HG03342 (cell line): ENCODE results near the gene VAT1L.
A peak's percentile ranks its signal among the peaks of the same experiment; 100 is the strongest.

Experiments used
- ATAC-seq: cut with Tn5 transposase; IDR thresholded peaks from one replicate; pipeline ENCODE4 v1.9.1; 2021; ENCODE audit warnings: mild to moderate bottlenecking, moderate library complexity; ENCODE audit not compliant: unreplicated experiment

Gene VAT1L

GRCh38 chr16:77866752-77867151, 78.4 kb downstream of the VAT1L start:
- no peak for ATAC-seq

- ATAC-seq: peak; percentile 31
Observed at GRCh38 chr16:77868052-77868451, 79.7 kb downstream of the VAT1L start.

- peak; percentile 77 for ATAC-seq
Observed at GRCh38 chr16:77868478-77868877, 80.1 kb downstream of the VAT1L start.

DNA sequence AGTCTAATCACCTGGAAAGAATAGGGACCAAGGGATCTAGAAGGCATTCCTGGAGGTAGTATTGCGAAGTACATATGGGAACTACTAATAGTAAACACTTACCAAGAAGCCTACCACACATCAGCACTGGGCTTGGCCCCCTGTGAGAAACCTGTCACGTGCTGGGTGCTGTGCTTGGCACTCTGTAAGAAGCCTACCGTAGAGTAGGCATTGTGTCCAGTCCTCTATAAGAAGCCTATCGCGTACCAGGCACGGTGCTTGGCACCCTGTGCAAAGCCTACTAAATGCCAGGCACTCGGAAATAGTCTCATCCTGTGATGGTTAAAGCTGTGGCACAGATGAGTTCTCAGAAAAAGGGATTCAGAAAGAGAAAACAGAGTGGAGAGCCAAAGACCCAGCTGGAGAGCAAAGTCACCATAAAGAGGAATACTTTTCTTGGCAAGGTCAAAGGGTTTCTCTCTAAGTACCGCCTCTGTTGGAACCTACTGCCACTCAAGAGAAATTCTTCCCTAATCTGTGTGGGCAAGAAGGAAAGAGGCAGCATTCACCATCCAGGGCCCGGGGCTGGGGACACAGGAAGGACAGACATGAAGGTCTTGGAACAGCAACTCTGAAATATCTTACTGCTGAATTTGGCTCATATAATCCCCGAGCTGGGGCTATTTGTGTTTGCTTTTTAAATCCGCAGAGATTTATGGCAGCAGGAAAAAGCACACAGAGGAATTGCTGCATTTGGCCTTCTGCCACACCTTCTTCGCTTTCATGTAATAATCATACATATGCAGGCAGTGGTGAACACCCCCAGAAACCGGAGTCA, 81.8 kb downstream of the VAT1L start:
- no peak for ATAC-seq

DNA sequence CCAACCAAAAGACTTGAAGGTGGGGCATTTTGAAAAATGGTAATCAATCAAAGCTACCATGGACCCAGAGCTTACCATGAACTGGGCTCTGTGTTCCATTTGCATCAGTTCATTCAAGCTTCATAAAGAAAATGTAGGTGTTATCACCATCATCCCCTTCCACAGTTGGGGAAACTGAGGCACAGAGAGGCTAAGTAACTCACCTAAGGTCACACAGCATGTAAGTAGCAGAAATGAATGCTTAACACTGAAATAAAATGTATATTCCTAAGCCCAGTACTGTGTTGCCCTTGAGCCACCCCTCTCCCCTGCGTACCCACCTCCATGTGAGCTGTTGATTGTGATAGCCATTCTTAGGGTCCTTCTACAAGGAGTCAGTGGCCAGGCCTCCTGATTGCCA, 83.6 kb downstream of the VAT1L start:
- ATAC-seq: no peak

DNA sequence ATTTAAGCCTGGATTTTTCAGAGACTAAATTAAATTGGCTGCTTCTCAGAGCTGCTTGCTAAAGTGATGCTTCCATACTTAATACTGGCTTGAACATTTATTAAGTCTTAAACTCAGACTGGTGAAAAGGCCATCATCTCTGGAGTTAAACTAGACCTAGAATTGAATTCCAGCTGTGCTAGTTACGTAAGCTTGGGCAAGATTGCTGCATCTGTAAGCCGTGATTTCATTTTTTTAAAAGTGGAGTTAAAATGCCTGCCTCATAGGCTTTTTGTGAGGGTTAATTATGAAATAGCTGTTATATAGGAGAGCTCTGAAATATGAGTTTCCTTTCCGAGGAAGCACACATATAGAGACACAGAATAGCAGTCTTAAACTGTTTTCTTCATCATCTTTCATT, 84.7 kb downstream of the VAT1L start:
- no peak for ATAC-seq

GRCh38 chr16:77874347-77874746, 86.0 kb downstream of the VAT1L start:
- no peak for ATAC-seq

DNA sequence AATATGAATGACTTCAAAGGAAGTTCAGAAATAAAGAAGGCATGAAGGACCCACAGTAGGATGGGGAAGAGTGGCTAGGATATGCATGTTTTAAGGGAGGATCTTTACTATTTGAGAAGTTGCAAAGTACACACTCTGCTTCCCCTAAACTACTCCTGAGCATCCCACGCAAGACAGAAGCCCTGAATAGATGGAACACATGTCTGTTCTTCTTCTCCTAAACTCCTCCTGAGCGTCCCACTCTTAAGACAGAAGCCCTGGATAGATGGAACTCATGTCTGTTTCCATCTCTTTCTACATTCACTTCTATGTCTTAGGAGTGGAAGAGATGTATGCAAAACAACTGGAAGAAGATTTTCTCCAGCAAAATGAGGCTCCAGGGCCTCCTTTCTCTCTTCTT, 88.4 kb downstream of the VAT1L start:
- ATAC-seq: no peak

GRCh38 chr16:77877712-77878347, 89.5 kb downstream of the VAT1L start:
- no peak for ATAC-seq

GRCh38 chr16:77881355-77882030, 93.1 kb downstream of the VAT1L start:
- no peak for ATAC-seq

- ATAC-seq: no peak
Observed at GRCh38 chr16:77882358-77882757, 94.0 kb downstream of the VAT1L start.

DNA sequence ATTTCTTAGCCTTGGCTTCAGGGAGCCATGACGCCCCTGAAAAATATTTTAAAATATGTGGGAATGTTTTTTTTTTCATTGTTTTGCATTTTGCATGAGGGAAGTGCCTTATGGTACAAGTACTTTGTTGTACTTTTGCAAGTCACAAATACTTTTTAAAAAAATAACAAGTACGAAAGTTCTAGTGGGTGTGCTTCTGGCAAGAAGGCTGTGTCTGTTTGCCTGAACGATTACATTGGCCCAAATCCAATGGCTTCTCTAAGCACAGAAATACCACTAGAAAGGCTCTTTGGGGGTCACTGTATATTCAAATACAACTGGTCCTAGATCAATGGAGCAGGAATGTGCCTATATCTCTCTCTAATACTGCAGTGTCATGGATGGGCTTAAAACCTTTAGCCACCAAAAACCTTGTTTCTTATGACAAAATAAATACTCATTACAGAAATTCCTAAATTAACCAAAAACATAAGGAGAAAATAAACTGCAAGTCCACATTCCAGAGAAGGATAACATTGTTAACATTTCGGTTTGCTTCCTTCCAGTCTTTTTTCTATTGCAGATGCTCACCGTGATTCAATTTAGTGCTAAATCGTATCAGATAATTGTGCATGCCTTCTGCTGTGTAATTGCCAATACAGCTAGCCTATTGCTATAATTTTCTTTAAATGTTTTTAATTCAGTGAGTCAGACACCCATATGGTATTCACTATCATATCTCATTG, 97.4 kb downstream of the VAT1L start:
- no peak for ATAC-seq

DNA sequence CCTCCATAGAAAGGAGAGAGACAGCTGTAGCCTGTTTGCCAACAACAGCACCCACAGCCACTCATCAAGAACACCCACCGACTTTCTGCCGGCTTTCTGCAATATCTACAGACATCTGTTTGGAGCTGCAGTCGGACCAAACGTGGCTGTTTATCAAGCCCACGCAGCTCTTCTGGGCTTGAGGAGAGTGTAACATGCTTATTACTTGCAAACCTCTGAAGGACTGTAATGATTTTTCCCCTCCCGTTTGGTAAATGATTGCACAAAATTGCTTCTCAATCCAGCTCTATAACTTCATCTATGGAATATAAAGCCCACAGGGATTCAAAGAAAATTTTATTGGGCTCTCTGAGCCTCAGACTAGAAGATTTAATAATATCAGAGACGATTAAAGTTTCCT, 100.5 kb downstream of the VAT1L start:
- no peak for ATAC-seq

- no peak for ATAC-seq
Observed at GRCh38 chr16:77890075-77890474, 101.7 kb downstream of the VAT1L start.

GRCh38 chr16:77894162-77894561, 105.8 kb downstream of the VAT1L start:
- ATAC-seq: no peak

GRCh38 chr16:77895962-77896361, 107.6 kb downstream of the VAT1L start:
- no peak for ATAC-seq

DNA sequence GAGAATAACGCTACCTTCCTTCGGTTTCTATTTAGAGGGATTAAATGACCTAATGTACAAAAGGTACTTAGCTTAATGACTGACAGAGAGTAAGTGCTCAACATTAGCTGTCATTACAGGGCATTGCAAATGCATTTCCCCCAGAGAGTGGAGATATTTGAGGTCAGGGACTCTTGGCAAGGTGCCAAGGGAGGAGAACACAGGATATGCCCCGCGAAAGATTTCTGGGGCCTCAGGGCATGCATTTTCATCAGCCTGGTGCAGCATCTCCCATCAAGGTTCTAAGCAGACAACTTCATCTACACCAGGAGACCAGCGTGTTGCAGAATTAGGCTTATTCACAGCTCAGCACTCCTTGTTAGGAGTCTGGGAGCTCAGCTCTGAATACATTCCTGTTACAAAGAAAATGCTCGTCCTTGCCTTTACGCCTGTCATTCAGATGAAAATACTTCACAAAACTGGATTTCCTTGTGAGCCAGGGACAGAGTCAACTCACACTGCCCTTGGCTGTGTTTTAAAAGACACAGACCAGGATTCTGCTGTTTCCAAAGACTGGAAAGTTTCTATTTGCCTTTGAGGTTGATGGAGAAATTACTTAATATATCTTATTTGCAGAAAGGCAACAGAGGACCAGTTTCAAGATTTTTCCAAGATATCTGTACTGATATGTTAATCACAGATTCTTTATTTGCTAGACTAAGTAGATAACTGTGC, 108.2 kb downstream of the VAT1L start:
- no peak for ATAC-seq

DNA sequence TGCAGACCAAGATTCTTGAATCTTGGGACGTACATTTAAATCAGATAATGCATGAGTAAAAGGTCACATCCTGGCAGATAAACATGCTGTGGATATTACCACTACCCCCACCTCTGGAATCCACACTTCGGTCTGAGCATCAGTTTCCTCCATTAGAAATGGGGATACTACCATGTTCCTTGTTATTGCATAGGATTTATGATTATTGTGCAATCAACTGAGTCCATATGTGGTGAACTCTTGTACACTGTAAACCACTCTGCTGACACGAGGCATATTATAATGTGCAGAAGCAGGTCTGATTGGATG, 108.7 kb downstream of the VAT1L start:
- ATAC-seq: no peak

DNA sequence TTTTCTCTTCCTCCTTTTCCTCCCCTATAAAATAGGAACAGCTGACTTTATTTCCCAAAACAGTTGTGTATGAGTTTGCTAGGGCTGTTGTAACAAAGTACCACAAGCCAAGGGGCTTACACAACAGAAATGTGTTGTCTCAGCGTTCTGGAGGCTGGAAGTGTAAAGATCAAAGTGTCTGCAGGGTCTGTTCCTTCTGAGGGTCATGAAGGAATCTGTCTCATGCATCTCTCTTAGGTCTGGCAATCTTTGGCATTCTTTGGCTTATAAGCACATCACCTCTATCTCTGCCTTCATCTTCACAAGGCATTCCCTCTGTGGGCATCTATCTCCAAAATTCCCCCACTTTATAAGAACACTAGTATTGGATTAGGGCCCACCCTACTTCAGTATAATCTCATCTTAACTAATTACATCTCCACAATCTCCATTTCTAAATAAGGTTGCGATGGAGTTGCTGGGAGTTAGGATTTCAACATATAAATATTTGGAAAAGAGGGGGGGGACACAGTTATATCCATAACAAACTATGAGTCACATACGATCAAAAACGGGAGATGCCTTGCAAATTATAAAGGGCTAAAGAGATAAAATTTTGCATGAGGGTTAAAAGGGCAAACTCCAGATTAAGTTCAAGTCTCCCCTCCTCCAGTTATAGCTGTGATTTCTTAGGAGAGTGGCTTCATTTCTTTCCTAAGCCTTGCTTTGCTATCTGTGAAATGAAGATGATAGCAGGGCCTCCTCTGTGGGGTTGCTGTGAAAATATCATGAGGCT, 109.7 kb downstream of the VAT1L start:
- ATAC-seq: no peak

DNA sequence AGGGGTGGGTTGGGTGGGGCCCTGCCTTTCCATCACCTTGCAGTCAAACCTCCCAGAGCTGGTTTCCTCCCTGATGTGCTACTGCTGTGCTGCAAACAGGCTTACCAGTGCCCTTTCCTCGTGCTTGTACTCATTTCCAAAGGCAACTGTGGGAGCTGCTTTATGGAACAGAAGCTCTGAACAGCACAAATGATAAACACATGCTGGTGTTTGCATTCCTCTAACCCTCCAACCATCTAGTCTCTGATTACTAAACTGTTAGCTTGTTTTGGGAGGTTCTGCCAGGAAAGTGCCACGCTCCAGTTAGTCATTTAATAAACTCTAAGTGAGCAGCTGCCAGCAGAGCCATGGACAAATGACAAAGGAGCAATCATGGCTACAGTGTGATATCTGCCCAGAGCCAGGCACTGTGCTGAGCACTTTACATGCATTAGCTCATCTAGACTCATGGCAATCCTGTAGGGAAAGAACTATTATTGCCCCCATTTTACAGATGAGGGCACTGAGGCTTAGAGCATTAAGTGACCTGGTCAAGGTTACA, 110.4 kb downstream of the VAT1L start:
- ATAC-seq: no peak
